Measurements from ENCODE around the gene RIOX2. TPM values are rescaled to one million over a fixed set of nuclear protein-coding genes. Genes with fewer than 3 reads are reported as not detected.

RIOX2 gene
- total and polyA plus RNA-seq, 2 donors (not counting 1 experiment from before 2014, with no cell fraction given), result 23.7 to 46.1 TPM

- H3K4me2 ChIP-seq (ENCODE audit: extremely low read depth, insufficient read depth, low read length), result no peak overlapping the region
- no peaks in the 10 kb centered on the region for H4K20me1 ChIP-seq (ENCODE audit: control insufficient read depth, extremely low read depth, insufficient read depth, low read length)
- no peak overlapping the region for H2AFZ ChIP-seq (ENCODE audit: low read length)
- H3K79me2 ChIP-seq (ENCODE audit: control insufficient read depth, insufficient read depth, low read length), result no peaks in the 10 kb centered on the region
- no peak overlapping the region for H3K4me3 ChIP-seq (replicated peaks in 1 of 4; ENCODE audit: control extremely low read depth in 1 of 4, insufficient read depth in 1 of 4, low read depth in 3 of 4, low read length in 4 of 4)
- no peaks in the 10 kb centered on the region for H3K27me3 ChIP-seq (ENCODE audit: control insufficient read depth, insufficient read depth, low read length)
- no peaks in the 10 kb centered on the region for H3K9me3 ChIP-seq (ENCODE audit: control insufficient read depth, insufficient read depth, low read depth, low read length)
- no peak for DNase-seq (ENCODE audit: low read depth in 2 of 2)
- TF ChIP-seq, protein P1, sequence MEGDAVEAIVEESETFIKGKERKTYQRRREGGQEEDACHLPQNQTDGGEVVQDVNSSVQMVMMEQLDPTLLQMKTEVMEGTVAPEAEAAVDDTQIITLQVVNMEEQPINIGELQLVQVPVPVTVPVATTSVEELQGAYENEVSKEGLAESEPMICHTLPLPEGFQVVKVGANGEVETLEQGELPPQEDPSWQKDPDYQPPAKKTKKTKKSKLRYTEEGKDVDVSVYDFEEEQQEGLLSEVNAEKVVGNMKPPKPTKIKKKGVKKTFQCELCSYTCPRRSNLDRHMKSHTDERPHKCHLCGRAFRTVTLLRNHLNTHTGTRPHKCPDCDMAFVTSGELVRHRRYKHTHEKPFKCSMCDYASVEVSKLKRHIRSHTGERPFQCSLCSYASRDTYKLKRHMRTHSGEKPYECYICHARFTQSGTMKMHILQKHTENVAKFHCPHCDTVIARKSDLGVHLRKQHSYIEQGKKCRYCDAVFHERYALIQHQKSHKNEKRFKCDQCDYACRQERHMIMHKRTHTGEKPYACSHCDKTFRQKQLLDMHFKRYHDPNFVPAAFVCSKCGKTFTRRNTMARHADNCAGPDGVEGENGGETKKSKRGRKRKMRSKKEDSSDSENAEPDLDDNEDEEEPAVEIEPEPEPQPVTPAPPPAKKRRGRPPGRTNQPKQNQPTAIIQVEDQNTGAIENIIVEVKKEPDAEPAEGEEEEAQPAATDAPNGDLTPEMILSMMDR (conservative IDR thresholded peaks at IDR 0.05 in 1 of 2, IDR thresholded peaks at IDR 0.05 in 1 of 2; ENCODE audit: low read depth in 1 of 2, low read length in 2 of 2), result no peak
- TF ChIP-seq EZH2 (IDR thresholded peaks at IDR 0.05; ENCODE audit: low read length, missing control alignments), result no peak
- no peak overlapping the region for H3K27ac ChIP-seq (ENCODE audit: insufficient read depth, low read length)
- peaks cover 2% of the 10 kb centered on the region for H3K4me1 ChIP-seq (ENCODE audit: control insufficient read depth, extremely low read depth, insufficient read depth, low read length)
- no peak overlapping the region for H3K9ac ChIP-seq (ENCODE audit: insufficient read depth, low read length)
- no peaks in the 10 kb centered on the region for H3K36me3 ChIP-seq (ENCODE audit: control insufficient read depth, insufficient read depth, low read length)
These were observed 43.2 kb downstream of the RIOX2 start for GRCh38 chr3:97928986-97929385.

GRCh38 chr3:97927704-97928103 is 44.5 kb downstream of the RIOX2 start:
- H3K4me3 ChIP-seq (replicated peaks in 1 of 4; ENCODE audit: control extremely low read depth in 1 of 4, insufficient read depth in 1 of 4, low read depth in 3 of 4, low read length in 4 of 4), result no peak overlapping the region
- peaks cover 2% of the 10 kb centered on the region for H3K4me1 ChIP-seq (ENCODE audit: control insufficient read depth, extremely low read depth, insufficient read depth, low read length)
- DNase-seq (ENCODE audit: low read depth in 2 of 2), result peak; percentile 40 to 49
- H3K4me2 ChIP-seq (ENCODE audit: extremely low read depth, insufficient read depth, low read length), result no peak overlapping the region
- H3K9ac ChIP-seq (ENCODE audit: insufficient read depth, low read length), result no peak overlapping the region
- no peak overlapping the region for H2AFZ ChIP-seq (ENCODE audit: low read length)
- no peak overlapping the region for H3K27ac ChIP-seq (ENCODE audit: insufficient read depth, low read length)
- H3K27me3 ChIP-seq (ENCODE audit: control insufficient read depth, insufficient read depth, low read length), result no peaks in the 10 kb centered on the region
- H4K20me1 ChIP-seq (ENCODE audit: control insufficient read depth, extremely low read depth, insufficient read depth, low read length), result no peaks in the 10 kb centered on the region
- H3K36me3 ChIP-seq (ENCODE audit: control insufficient read depth, insufficient read depth, low read length), result no peaks in the 10 kb centered on the region
- no peaks in the 10 kb centered on the region for H3K79me2 ChIP-seq (ENCODE audit: control insufficient read depth, insufficient read depth, low read length)
- H3K9me3 ChIP-seq (ENCODE audit: control insufficient read depth, insufficient read depth, low read depth, low read length), result no peaks in the 10 kb centered on the region
- TF ChIP-seq, protein P1 (conservative IDR thresholded peaks at IDR 0.05 in 1 of 2, IDR thresholded peaks at IDR 0.05 in 1 of 2; ENCODE audit: low read depth in 1 of 2, low read length in 2 of 2), result no peak

GRCh38 chr3:97917813-97918536 is 54.3 kb downstream of the RIOX2 start:
- H3K4me2 ChIP-seq (ENCODE audit: extremely low read depth, insufficient read depth, low read length), result no peak overlapping the region
- H3K79me2 ChIP-seq (ENCODE audit: control insufficient read depth, insufficient read depth, low read length), result no peaks in the 10 kb centered on the region
- TF ChIP-seq, protein P1 (conservative IDR thresholded peaks at IDR 0.05 in 1 of 2, IDR thresholded peaks at IDR 0.05 in 1 of 2; ENCODE audit: low read depth in 1 of 2, low read length in 2 of 2), result no peak
- no peak for TF ChIP-seq EZH2 (IDR thresholded peaks at IDR 0.05; ENCODE audit: low read length, missing control alignments)
- H4K20me1 ChIP-seq (ENCODE audit: control insufficient read depth, extremely low read depth, insufficient read depth, low read length), result no peaks in the 10 kb centered on the region
- H2AFZ ChIP-seq (ENCODE audit: low read length), result no peak overlapping the region
- H3K9ac ChIP-seq (ENCODE audit: insufficient read depth, low read length), result no peak overlapping the region
- peak; percentile 47 to 77 for DNase-seq (ENCODE audit: low read depth in 2 of 2)
- no peaks in the 10 kb centered on the region for H3K4me1 ChIP-seq (ENCODE audit: control insufficient read depth, extremely low read depth, insufficient read depth, low read length)
- H3K27ac ChIP-seq (ENCODE audit: insufficient read depth, low read length), result no peak overlapping the region
- H3K9me3 ChIP-seq (ENCODE audit: control insufficient read depth, insufficient read depth, low read depth, low read length), result no peaks in the 10 kb centered on the region
- no peaks in the 10 kb centered on the region for H3K27me3 ChIP-seq (ENCODE audit: control insufficient read depth, insufficient read depth, low read length)
- H3K36me3 ChIP-seq (ENCODE audit: control insufficient read depth, insufficient read depth, low read length), result peaks cover 1% of the 10 kb centered on the region
- H3K4me3 ChIP-seq (replicated peaks in 1 of 4; ENCODE audit: control extremely low read depth in 1 of 4, insufficient read depth in 1 of 4, low read depth in 3 of 4, low read length in 4 of 4), result no peak overlapping the region

Data from fibroblast of lung (primary cell).